SK-N-SH (cell line): ENCODE results near the gene INPP5A. TPM values are rescaled to one million over a fixed set of nuclear protein-coding genes. Genes with fewer than 3 reads are reported as not detected.

Source experiments
- CTCF ChIA-PET: fragments of 300-600, 350-600 bp; formaldehyde crosslinking; extraction: SDS; loops from one replicate; lab custom pipeline; 2021; lab: Yijun Ruan, JAX
- POLR2A ChIA-PET: fragments of 350-600 bp; sonication (Branson Sonifier 250); formaldehyde crosslinking; extraction: SDS; loops from one replicate; lab custom pipeline; 2020; ENCODE audit warnings: antibody characterized with exemption, inconsistent platforms; lab: Yijun Ruan, JAX
- DNase-seq: peaks from one replicate; pipeline ENCODE4 v3.0.0; 2012
- H2AFZ ChIP-seq: fragments of 200-600 bp; sonication (generic); 2 replicates; pipeline ENCODE4 v1.8.1; 2016; ENCODE audit warnings: antibody characterized with exemption, mild to moderate bottlenecking, low read depth
- H3F3A ChIP-seq: fragments of 200-600 bp; sonication (generic); replicated peaks from 2 replicates; pipeline ENCODE3; 2016; ENCODE audit warnings: antibody characterized with exemption, mild to moderate bottlenecking; ENCODE audit not compliant: insufficient read depth
- H3K27ac ChIP-seq, 2 experiments: fragments of 200-500 bp in 1 of 2; fragments of 200-600 bp in 1 of 2; sonication (Bioruptor generic) in 1 of 2; sonication (generic), shearing (Covaris generic) in 1 of 2; 2 replicates each; pipeline versions ENCODE4 v1.5.1 to v1.6.1; 2014 to 2016; ENCODE audit warnings: low read depth in 2 of 2, inconsistent platforms in 1 of 2, low read length in 1 of 2, mild to moderate bottlenecking in 1 of 2, mixed read lengths in 1 of 2
- H3K27me3 ChIP-seq: fragments of 200-600 bp; sonication (generic), shearing (Covaris generic); 2 replicates; pipeline ENCODE4 v1.6.1; 2016; ENCODE audit warnings: mixed run types; ENCODE audit not compliant: insufficient read depth
- H3K36me3 ChIP-seq, 2 experiments: fragments of 200-500 bp in 1 of 2; fragments of 200-600 bp in 1 of 2; sonication (Bioruptor generic) in 1 of 2; sonication (generic) in 1 of 2; replicated peaks in 1 of 2; 2 replicates each; pipeline versions ENCODE3 to v1.5.1; 2014 to 2016; ENCODE audit warnings: low read length in 1 of 2, mild to moderate bottlenecking in 1 of 2; ENCODE audit not compliant: insufficient read depth in 2 of 2, control insufficient read depth in 1 of 2
- H3K4me1 ChIP-seq, 2 experiments: fragments of 200-500 bp in 1 of 2; fragments of 200-600 bp in 1 of 2; sonication (Bioruptor generic) in 1 of 2; sonication (generic), shearing (Covaris generic) in 1 of 2; 2 replicates each; pipeline versions ENCODE4 v1.5.1 to v1.6.1; 2014 to 2016; ENCODE audit warnings: low read depth in 1 of 2, low read length in 1 of 2, mixed run types in 1 of 2; ENCODE audit not compliant: insufficient read depth in 2 of 2, control insufficient read depth in 1 of 2
- H3K4me2 ChIP-seq: fragments of 200-600 bp; sonication (generic), shearing (Covaris generic); 2 replicates; pipeline ENCODE4 v1.6.1; 2017; ENCODE audit warnings: mixed run types
- H3K4me3 ChIP-seq, 2 experiments: fragments of 200-500 bp in 1 of 2; fragments of 200-600 bp in 1 of 2; sonication (Bioruptor generic) in 1 of 2; sonication (generic), shearing (Covaris generic) in 1 of 2; 2 replicates each; pipeline versions ENCODE4 v1.5.1 to v1.8.1; 2014 to 2016; ENCODE audit warnings: low read depth in 2 of 2, inconsistent platforms in 1 of 2, low read length in 1 of 2, mild to moderate bottlenecking in 1 of 2, mixed read lengths in 1 of 2, moderate library complexity in 1 of 2
- H3K79me2 ChIP-seq: fragments of 200-600 bp; sonication (generic); 2 replicates; pipeline ENCODE4 v1.8.1; 2017; ENCODE audit warnings: mild to moderate bottlenecking; ENCODE audit not compliant: insufficient read depth
- H3K9ac ChIP-seq: fragments of 200-600 bp; sonication (generic); 2 replicates; pipeline ENCODE4 v1.6.1; 2017; ENCODE audit warnings: mixed run types
- H3K9me2 ChIP-seq: fragments of 200-600 bp; sonication (generic); 2 replicates; pipeline ENCODE4 v1.6.1; 2017; ENCODE audit warnings: mixed run types
- H3K9me3 ChIP-seq: fragments of 200-600 bp; sonication (generic); 2 replicates; pipeline ENCODE4 v1.6.1; 2017; ENCODE audit warnings: mixed run types, mild to moderate bottlenecking, moderate library complexity
- H4K20me1 ChIP-seq: fragments of 200-600 bp; sonication (generic); 2 replicates; pipeline ENCODE4 v1.6.1; 2017; ENCODE audit warnings: mild to moderate bottlenecking, mixed run types; ENCODE audit not compliant: insufficient read depth
- ELF1 ChIP-seq: IDR thresholded peaks from 2 replicates; pipeline ENCODE4 v1.4.0; 2012
- EP300 ChIP-seq, 2 experiments: IDR thresholded peaks; 2 replicates each; pipeline versions ENCODE4 v1.4.0 to v1.6.1; 2012; ENCODE audit warnings: borderline replicate concordance in 1 of 2, low read depth in 1 of 2, low read length in 1 of 2
- GATA2 ChIP-seq: sonication (generic); formaldehyde crosslinking; IDR thresholded peaks from 2 replicates; pipeline ENCODE4 v1.5.0; 2020; ENCODE audit warnings: mild to moderate bottlenecking, missing genetic modification reagents
- JUND ChIP-seq: IDR thresholded peaks from 2 replicates; pipeline ENCODE4 v1.4.0; 2012
- NRF1 ChIP-seq: IDR thresholded peaks from 2 replicates; pipeline ENCODE4 v1.6.1; 2012; ENCODE audit warnings: low read depth, mild to moderate bottlenecking, low read length
- RAD21 ChIP-seq: IDR thresholded peaks from 2 replicates; pipeline ENCODE4 v1.6.1; 2012; ENCODE audit warnings: mild to moderate bottlenecking, low read length
- RCOR1 ChIP-seq: fragments of 150-350 bp; IDR thresholded peaks from 2 replicates; pipeline ENCODE4 v1.6.1; 2017; ENCODE audit warnings: antibody characterized with exemption, low read length
- RFX5 ChIP-seq: IDR thresholded peaks from 2 replicates; pipeline ENCODE4 v1.6.1; 2012; ENCODE audit warnings: mild to moderate bottlenecking, improper control_type of control experiment, low read length
- RXRA ChIP-seq: IDR thresholded peaks from 2 replicates; pipeline ENCODE4 v1.4.0; 2012; ENCODE audit warnings: low read depth, mild to moderate bottlenecking, borderline replicate concordance
- SIN3A ChIP-seq: IDR thresholded peaks from 2 replicates; pipeline ENCODE4 v1.6.1; 2012; ENCODE audit warnings: low read depth, mild to moderate bottlenecking, low read length, moderate library complexity, borderline replicate concordance
- SMC3 ChIP-seq: IDR thresholded peaks from 2 replicates; pipeline ENCODE4 v1.6.1; 2012; ENCODE audit warnings: low read depth, low read length, improper control_type of control experiment
- YY1 ChIP-seq: IDR thresholded peaks from 2 replicates; pipeline ENCODE4 v1.4.0; 2012; ENCODE audit warnings: low read depth, mild to moderate bottlenecking
- ZBTB33 ChIP-seq: IDR thresholded peaks from 2 replicates; pipeline ENCODE4 v1.4.0; 2012; ENCODE audit warnings: low read depth, borderline replicate concordance
- WGBS: methylation state at CpG from one replicate; pipeline ENCODE4 v1.1.6; 2017; ENCODE audit warnings: low lambda C conversion rate; 5-methylcytosine and 5-hydroxymethylcytosine counted together
- polyA plus RNA-seq, 3 experiments: library from polyadenylated mRNA; depleted of rRNA; stranded (reverse); fragments of >200 nt; gene quantifications; 2 replicates each; pipeline ENCODE4 v1.2.3, GENCODE V29; 2012
- TF ChIP-seq, protein P1 (sequence below): fragments of 150-350 bp; IDR thresholded peaks from 2 replicates; pipeline ENCODE4 v1.6.1; 2016; ENCODE audit warnings: mild to moderate bottlenecking, low read depth, low read length

Gene INPP5A
- polyA plus RNA-seq, 1 of the 3 experiments (the other 2 are of a cell fraction) = 12.0 TPM

DNA sequence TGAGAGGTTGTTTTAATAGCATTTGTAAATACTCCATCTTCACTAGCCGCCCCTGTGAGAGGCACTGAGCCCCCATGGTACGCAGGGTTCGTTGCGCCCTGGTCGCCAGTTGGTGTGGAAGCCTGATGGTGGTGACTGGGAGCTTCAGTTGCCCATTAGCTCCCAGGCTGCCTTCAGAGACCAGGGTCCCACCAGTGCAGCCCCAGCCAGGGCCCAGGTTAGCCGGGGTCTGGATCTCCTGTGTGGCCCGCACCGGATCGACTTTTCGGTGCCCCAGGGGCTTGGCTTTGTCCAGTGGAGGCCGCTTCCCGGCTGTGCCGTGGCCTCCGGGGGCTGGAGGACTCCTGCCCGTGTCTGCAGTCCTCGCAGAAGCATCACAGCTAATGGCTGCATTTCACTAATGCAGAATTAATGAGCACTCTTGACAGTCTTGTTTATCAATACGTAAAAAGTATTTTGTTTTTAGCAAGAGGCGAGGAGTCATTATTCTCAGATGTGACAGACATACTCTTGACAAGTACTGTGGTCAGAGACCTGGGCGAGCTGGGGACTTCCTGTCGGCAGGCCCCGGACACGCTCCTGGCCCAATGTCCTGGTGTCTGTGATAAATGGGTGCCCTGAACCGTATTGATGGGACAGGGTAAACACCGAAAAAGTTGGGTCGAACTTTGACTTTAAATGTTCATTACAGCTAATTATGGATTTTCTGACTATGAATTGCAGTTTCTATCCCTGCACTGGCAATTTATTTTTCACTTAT, 148.5 kb downstream of the INPP5A start:
- H3K4me2 ChIP-seq = no peak overlapping the region
- ChIA-PET CTCF (interaction anchor here (0.5 to 2.0 kb wide), 4 partner anchors 23 to 468 kb away, joined by 3 to 7 read pairs (median 3); no protein-coding TSS in a partner anchor), POLR2A (no interaction called here)
- peaks cover 0 to 4% of the 10 kb centered on the region in 2 experiments; a peak in 2 of 4 replicates for H3K4me1 ChIP-seq
- H2AFZ ChIP-seq = no peak overlapping the region
- H3K4me3 ChIP-seq = no peak overlapping the region
- H4K20me1 ChIP-seq = no peaks in the 10 kb centered on the region
- H3K9me3 ChIP-seq = no peaks in the 10 kb centered on the region
- H3K79me2 ChIP-seq = peaks cover 4% of the 10 kb centered on the region; the same call in 1 of the 2 replicates
- H3K27ac ChIP-seq = no peak overlapping the region
- H3F3A ChIP-seq = no peaks in the 10 kb centered on the region
- TF ChIP-seq RAD21 (no peak), ZBTB33 (no peak), GATA2 (CRISPR knock-in tag) (no peak), RCOR1 (no peak), ELF1 (no peak), SMC3 (no peak), EP300 (IDR thresholded peaks at IDR 0.05; ENCODE audit: borderline replicate concordance in 1 of 2, low read depth in 1 of 2, low read length in 1 of 2) (no peak)
- no peak overlapping the region for H3K9ac ChIP-seq
- 96% methylated on average over 23 of the region's 25 CpGs for WGBS
- no peak for DNase-seq
- no peaks in the 10 kb centered on the region for H3K36me3 ChIP-seq
- H3K27me3 ChIP-seq = no peaks in the 10 kb centered on the region
- no peaks in the 10 kb centered on the region for H3K9me2 ChIP-seq

- Histone ChIP-seq H3K4me2 (no peak overlapping the region), H3K27ac (no peak overlapping the region), H3K36me3 (peaks cover 0 to 2% of the 10 kb centered on the region in 2 experiments), H2AFZ (no peak overlapping the region), H3K79me2 (peaks cover 4% of the 10 kb centered on the region; the same call in 1 of the 2 replicates), H3K9me3 (no peaks in the 10 kb centered on the region), H3K4me1 (peaks cover 0 to 4% of the 10 kb centered on the region in 2 experiments; a peak in 2 of 4 replicates), H3K4me3 (no peak overlapping the region), H3F3A (no peaks in the 10 kb centered on the region), H3K27me3 (no peaks in the 10 kb centered on the region), H3K9ac (no peak overlapping the region), H3K9me2 (no peaks in the 10 kb centered on the region), H4K20me1 (no peaks in the 10 kb centered on the region)
- CTCF ChIA-PET = no interaction called here
- 94% methylated on average over 12 of the region's 21 CpGs for WGBS
- POLR2A ChIA-PET = no interaction called here
- no peak for TF ChIP-seq SIN3A
- TF ChIP-seq JUND = no peak
- no peak for TF ChIP-seq ELF1
- TF ChIP-seq, protein P1, sequence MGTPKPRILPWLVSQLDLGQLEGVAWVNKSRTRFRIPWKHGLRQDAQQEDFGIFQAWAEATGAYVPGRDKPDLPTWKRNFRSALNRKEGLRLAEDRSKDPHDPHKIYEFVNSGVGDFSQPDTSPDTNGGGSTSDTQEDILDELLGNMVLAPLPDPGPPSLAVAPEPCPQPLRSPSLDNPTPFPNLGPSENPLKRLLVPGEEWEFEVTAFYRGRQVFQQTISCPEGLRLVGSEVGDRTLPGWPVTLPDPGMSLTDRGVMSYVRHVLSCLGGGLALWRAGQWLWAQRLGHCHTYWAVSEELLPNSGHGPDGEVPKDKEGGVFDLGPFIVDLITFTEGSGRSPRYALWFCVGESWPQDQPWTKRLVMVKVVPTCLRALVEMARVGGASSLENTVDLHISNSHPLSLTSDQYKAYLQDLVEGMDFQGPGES = no peak
- TF ChIP-seq RFX5 = no peak
- TF ChIP-seq RXRA = no peak
- no peak for TF ChIP-seq NRF1
- no peak for TF ChIP-seq YY1
- DNase-seq = no peak
These were observed 149.8 kb downstream of the INPP5A start for GRCh38 chr10:132687181-132687892.
